NT2/D1 (cell line): ENCODE results near the gene RASD1.

Experiments used
- SUZ12 ChIP-seq: IDR thresholded peaks from 2 replicates; pipeline ENCODE4 v1.6.1; 2011; ENCODE audit not compliant: insufficient read length, insufficient read depth; ENCODE audit errors: extremely low read depth
- YY1 ChIP-seq: IDR thresholded peaks from 2 replicates; pipeline ENCODE4 v1.6.1; 2011; ENCODE audit not compliant: insufficient read length, insufficient read depth
- ZNF274 ChIP-seq: IDR thresholded peaks from 2 replicates; pipeline ENCODE4 v1.6.1; 2011; ENCODE audit warnings: mild to moderate bottlenecking, low read depth, low read length

DNA sequence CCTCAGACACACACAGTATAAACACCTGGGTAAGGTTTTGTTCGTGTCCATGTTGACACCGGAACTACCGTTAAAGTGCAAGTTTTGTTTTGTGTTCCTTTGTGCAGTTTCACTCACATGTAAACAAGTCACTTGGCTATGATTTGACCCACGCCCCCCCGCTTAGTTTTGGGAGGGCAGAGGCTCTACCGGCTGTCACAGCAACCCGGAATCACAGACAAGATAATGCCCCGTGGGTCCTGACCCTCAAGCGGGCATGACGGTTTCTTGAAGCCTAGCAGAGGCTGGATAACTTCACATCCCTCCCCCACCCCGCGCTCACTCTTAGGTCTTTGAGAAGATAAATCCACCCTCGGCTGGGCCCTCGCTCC lies 1.7 kb downstream of the RASD1 start:
- TF ChIP-seq ZNF274 (no peak), SUZ12 (no peak), YY1 (no peak)
